Measurements from ENCODE around the gene DPP6. TPM values are rescaled to one million over a fixed set of nuclear protein-coding genes. Genes with fewer than 3 reads are reported as not detected.

Gene DPP6
- polyA plus RNA-seq, 1 of the 3 experiments (the other 2 are of a cell fraction) = not detected

DNA sequence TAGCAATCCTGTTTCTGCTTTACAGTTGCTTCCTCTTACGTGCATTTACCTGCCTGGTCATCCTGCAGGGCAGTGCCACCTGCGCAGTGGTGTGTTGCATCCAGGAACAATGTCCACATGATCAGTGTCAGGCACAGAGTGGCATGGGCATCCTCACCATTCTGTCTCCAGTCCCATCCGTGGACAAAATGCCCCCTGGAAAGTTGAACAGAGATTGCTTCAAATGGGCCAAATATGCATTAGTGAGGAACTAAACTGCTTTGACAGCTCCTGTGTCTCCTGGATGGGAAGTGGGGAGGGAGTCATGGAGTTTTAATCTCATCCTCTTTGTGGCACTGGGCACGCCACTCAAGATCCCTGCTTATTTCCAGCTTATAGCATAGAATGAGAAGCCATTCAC lies 151.8 kb downstream of the DPP6 start:
- Histone ChIP-seq H3K4me2 (no peak overlapping the region), H3K27ac (ENCODE audit: low read depth in 2 of 2, low read length in 1 of 2) (no peak overlapping the region), H3K79me2 (ENCODE audit: insufficient read depth) (no peaks in the 10 kb centered on the region), H3K4me1 (ENCODE audit: control insufficient read depth in 1 of 2, insufficient read depth in 2 of 2, low read depth in 1 of 2, low read length in 1 of 2) (no peaks in the 10 kb centered on the region), H3K9ac (no peak overlapping the region), H3F3A (replicated peaks; ENCODE audit: insufficient read depth) (no peaks in the 10 kb centered on the region), H3K4me3 (ENCODE audit: low read depth in 2 of 2, low read length in 1 of 2) (no peak overlapping the region), H2AFZ (ENCODE audit: low read depth) (no peak overlapping the region), H3K9me3 (peaks cover 6% of the 10 kb centered on the region; the same call in 1 of the 2 replicates), H3K9me2 (no peaks in the 10 kb centered on the region), H3K36me3 (replicated peaks in 1 of 2; ENCODE audit: control insufficient read depth in 1 of 2, insufficient read depth in 2 of 2, low read length in 1 of 2) (no peaks in the 10 kb centered on the region), H3K27me3 (ENCODE audit: insufficient read depth) (no peaks in the 10 kb centered on the region), H4K20me1 (ENCODE audit: insufficient read depth) (no peaks in the 10 kb centered on the region)
- ChIA-PET CTCF (interaction anchor here (1.2 to 1.3 kb wide), 2 partner anchors 13 to 45 kb away, joined by 3 to 6 read pairs; no protein-coding TSS in a partner anchor), POLR2A (no interaction called here)
- DNase-seq = no peak
- 32% methylated on average over 4 of the region's 4 CpGs for WGBS (ENCODE audit: low lambda C conversion rate)
- TF ChIP-seq FOXM1 (IDR thresholded peaks at IDR 0.05; ENCODE audit: low read depth) (no peak), YY1 (IDR thresholded peaks at IDR 0.05; ENCODE audit: low read depth) (no peak), GABPA (IDR thresholded peaks at IDR 0.05; ENCODE audit: low read depth) (no peak), RAD21 (IDR thresholded peaks at IDR 0.05; ENCODE audit: low read length) (no peak), SMC3 (IDR thresholded peaks at IDR 0.05; ENCODE audit: low read depth, low read length) (no peak), POLR2AphosphoS5 (IDR thresholded peaks at IDR 0.05; ENCODE audit: low read depth, low read length) (no peak), FOSL2 (IDR thresholded peaks at IDR 0.05; ENCODE audit: borderline replicate concordance, low read depth) (no peak)
- TF ChIP-seq, protein P1, sequence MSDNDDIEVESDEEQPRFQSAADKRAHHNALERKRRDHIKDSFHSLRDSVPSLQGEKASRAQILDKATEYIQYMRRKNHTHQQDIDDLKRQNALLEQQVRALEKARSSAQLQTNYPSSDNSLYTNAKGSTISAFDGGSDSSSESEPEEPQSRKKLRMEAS (IDR thresholded peaks at IDR 0.05; ENCODE audit: low read depth) = no peak
- TF ChIP-seq, protein P2, sequence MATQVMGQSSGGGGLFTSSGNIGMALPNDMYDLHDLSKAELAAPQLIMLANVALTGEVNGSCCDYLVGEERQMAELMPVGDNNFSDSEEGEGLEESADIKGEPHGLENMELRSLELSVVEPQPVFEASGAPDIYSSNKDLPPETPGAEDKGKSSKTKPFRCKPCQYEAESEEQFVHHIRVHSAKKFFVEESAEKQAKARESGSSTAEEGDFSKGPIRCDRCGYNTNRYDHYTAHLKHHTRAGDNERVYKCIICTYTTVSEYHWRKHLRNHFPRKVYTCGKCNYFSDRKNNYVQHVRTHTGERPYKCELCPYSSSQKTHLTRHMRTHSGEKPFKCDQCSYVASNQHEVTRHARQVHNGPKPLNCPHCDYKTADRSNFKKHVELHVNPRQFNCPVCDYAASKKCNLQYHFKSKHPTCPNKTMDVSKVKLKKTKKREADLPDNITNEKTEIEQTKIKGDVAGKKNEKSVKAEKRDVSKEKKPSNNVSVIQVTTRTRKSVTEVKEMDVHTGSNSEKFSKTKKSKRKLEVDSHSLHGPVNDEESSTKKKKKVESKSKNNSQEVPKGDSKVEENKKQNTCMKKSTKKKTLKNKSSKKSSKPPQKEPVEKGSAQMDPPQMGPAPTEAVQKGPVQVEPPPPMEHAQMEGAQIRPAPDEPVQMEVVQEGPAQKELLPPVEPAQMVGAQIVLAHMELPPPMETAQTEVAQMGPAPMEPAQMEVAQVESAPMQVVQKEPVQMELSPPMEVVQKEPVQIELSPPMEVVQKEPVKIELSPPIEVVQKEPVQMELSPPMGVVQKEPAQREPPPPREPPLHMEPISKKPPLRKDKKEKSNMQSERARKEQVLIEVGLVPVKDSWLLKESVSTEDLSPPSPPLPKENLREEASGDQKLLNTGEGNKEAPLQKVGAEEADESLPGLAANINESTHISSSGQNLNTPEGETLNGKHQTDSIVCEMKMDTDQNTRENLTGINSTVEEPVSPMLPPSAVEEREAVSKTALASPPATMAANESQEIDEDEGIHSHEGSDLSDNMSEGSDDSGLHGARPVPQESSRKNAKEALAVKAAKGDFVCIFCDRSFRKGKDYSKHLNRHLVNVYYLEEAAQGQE (IDR thresholded peaks at IDR 0.05; ENCODE audit: low read depth, low read length) = no peak
- TF ChIP-seq, protein P3, sequence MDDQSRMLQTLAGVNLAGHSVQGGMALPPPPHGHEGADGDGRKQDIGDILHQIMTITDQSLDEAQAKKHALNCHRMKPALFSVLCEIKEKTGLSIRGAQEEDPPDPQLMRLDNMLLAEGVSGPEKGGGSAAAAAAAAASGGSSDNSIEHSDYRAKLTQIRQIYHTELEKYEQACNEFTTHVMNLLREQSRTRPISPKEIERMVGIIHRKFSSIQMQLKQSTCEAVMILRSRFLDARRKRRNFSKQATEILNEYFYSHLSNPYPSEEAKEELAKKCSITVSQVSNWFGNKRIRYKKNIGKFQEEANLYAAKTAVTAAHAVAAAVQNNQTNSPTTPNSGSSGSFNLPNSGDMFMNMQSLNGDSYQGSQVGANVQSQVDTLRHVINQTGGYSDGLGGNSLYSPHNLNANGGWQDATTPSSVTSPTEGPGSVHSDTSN (IDR thresholded peaks at IDR 0.05) = no peak
- TF ChIP-seq, protein P4, sequence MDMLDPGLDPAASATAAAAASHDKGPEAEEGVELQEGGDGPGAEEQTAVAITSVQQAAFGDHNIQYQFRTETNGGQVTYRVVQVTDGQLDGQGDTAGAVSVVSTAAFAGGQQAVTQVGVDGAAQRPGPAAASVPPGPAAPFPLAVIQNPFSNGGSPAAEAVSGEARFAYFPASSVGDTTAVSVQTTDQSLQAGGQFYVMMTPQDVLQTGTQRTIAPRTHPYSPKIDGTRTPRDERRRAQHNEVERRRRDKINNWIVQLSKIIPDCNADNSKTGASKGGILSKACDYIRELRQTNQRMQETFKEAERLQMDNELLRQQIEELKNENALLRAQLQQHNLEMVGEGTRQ (IDR thresholded peaks at IDR 0.05; ENCODE audit: borderline replicate concordance, low read depth, low read length) = no peak

DNA sequence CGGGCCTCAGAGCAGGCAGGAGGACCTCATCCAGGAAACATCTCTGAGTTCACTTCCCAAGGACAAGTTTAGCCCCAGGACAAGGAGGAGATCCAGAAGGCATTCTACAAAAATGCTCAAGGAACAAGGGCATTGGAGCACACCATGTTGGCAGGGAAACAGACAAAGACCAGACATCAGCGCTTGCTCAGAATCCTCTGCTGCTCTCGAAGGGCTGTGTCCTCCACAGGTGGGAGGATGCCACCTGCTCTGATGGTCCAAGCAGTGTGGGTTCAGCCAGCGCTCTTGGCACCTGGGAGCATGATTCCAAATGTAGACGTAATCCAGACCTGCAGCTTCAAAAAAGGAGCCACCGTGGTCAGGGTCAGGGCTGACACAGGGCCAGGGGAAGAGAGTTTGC lies 160.7 kb downstream of the DPP6 start:
- ChIA-PET CTCF (interaction anchor here (1.1 kb wide), 1 partner anchor 11 kb away, joined by 3 read pairs; no protein-coding TSS in a partner anchor), POLR2A (no interaction called here)
- Histone ChIP-seq H3K4me3 (ENCODE audit: low read depth in 2 of 2, low read length in 1 of 2) (no peak overlapping the region), H3K36me3 (replicated peaks in 1 of 2; ENCODE audit: control insufficient read depth in 1 of 2, insufficient read depth in 2 of 2, low read length in 1 of 2) (no peaks in the 10 kb centered on the region), H3K4me1 (ENCODE audit: control insufficient read depth in 1 of 2, insufficient read depth in 2 of 2, low read depth in 1 of 2, low read length in 1 of 2) (no peaks in the 10 kb centered on the region; a peak in 1 of 4 replicates), H3K27ac (ENCODE audit: low read depth in 2 of 2, low read length in 1 of 2) (no peak overlapping the region), H3K27me3 (ENCODE audit: insufficient read depth) (no peaks in the 10 kb centered on the region), H2AFZ (ENCODE audit: low read depth) (no peak overlapping the region), H4K20me1 (ENCODE audit: insufficient read depth) (no peaks in the 10 kb centered on the region), H3K9me3 (no peaks in the 10 kb centered on the region), H3K9me2 (no peaks in the 10 kb centered on the region), H3K9ac (no peak overlapping the region), H3K79me2 (ENCODE audit: insufficient read depth) (no peaks in the 10 kb centered on the region), H3K4me2 (no peak overlapping the region), H3F3A (replicated peaks; ENCODE audit: insufficient read depth) (no peaks in the 10 kb centered on the region)
- 17% methylated on average over 6 of the region's 6 CpGs for WGBS (ENCODE audit: low lambda C conversion rate)
- DNase-seq = no peak
- TF ChIP-seq YY1 (IDR thresholded peaks at IDR 0.05; ENCODE audit: low read depth) (no peak), FOSL2 (IDR thresholded peaks at IDR 0.05; ENCODE audit: borderline replicate concordance, low read depth) (no peak), SIN3A (IDR thresholded peaks at IDR 0.05; ENCODE audit: borderline replicate concordance, low read depth, low read length) (no peak), TEAD4 (IDR thresholded peaks at IDR 0.05; ENCODE audit: borderline replicate concordance, insufficient read depth) (no peak), MEF2A (IDR thresholded peaks at IDR 0.05; ENCODE audit: borderline replicate concordance, low read depth) (no peak), NRF1 (IDR thresholded peaks at IDR 0.05; ENCODE audit: low read depth, low read length) (no peak)
- TF ChIP-seq, protein P5, sequence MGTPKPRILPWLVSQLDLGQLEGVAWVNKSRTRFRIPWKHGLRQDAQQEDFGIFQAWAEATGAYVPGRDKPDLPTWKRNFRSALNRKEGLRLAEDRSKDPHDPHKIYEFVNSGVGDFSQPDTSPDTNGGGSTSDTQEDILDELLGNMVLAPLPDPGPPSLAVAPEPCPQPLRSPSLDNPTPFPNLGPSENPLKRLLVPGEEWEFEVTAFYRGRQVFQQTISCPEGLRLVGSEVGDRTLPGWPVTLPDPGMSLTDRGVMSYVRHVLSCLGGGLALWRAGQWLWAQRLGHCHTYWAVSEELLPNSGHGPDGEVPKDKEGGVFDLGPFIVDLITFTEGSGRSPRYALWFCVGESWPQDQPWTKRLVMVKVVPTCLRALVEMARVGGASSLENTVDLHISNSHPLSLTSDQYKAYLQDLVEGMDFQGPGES (IDR thresholded peaks at IDR 0.05; ENCODE audit: low read depth, low read length) = no peak
- TF ChIP-seq, protein P2 (IDR thresholded peaks at IDR 0.05; ENCODE audit: low read depth, low read length) = no peak
